ENCODE results near the gene ZMYND15. TPM values are rescaled to one million over a fixed set of nuclear protein-coding genes. Genes with fewer than 3 reads are reported as not detected.
"Not testable (repeated sequence)": the region's sequence is repeated elsewhere in the genome, so short reads cannot be mapped to it uniquely, and the experiment has no call there.

Gene ZMYND15
- total and polyA plus RNA-seq, 2 experiments from 2014 or later = 0.16 to 0.32 TPM

DNA sequence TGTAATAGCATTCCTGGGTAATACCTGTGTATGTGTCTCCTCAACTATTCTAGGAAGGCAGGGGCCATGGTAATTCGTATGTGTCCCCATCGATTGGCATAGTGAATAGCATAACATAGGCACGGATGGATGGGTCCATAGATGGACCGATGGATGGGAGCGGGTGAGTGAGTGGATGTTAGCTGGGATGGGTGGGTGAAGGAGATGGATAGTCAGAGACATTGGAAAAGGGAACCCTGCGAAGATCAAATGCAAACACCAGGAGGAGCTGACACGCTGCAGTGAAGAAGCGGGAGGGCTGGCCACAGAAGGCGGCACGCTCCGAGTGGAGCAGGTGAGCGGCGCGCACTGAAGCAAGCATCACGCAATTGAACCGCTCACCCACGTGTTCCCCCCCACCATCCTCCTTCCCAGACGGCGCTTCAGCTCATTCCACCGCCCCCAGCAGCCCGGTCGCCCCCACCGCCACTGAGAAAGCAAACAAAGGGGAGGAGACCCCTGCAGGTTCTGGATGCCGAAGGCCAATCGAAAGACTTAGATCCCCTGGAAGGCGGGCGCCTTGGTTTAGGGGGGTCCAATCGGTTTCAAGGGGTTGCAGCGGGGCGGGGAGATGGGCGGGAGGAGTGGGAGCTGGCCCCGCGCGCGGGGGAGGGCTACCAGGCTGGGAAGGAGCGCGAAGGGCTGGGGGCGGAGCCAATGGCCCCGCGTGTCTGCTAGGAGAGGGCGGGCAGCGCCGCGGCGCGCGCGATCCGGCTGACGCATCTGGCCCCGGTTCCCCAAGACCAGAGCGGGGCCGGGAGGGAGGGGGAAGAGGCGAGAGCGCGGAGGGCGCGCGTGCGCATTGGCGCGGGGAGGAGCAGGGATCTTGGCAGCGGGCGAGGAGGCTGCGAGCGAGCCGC lies 29.6 kb upstream of the ZMYND15 start, which contains the start of gene ARRB2:
Gene ARRB2 (plus strand): TSS at position 839 of the 899 bp plus-strand sequence. CDS start 90 bp downstream, outside the sequence.
- TF ChIP-seq EZH2 (IDR thresholded peaks at IDR 0.05; ENCODE audit: insufficient read depth, poor library complexity, severe bottlenecking) = no peak
- no peak for TF ChIP-seq EZH2phosphoT487 (IDR thresholded peaks at IDR 0.05; ENCODE audit: insufficient read depth, low read depth)
- no peaks in the 10 kb centered on the region for H3K9me3 ChIP-seq (ENCODE audit: low read depth)
- no peaks in the 10 kb centered on the region for H3K27me3 ChIP-seq (replicated peaks; ENCODE audit: insufficient read depth)
- H3K27ac ChIP-seq = peak within 1 kb of the TSS; percentile 46
- in situ Hi-C loops (cut with MboI) = loop anchor here (10.0 kb wide), 1 partner anchor 185 kb away; the partner anchor contains the start of gene C17orf107
- H3K4me2 ChIP-seq (ENCODE audit: unreplicated experiment) = peak within 1 kb of the TSS; percentile 69
- H3K79me2 ChIP-seq (ENCODE audit: insufficient read depth) = no peaks in the 10 kb centered on the region
- H2AFZ ChIP-seq = peak within 1 kb of the TSS; percentile 86
- H3K4me3 ChIP-seq = peak within 1 kb of the TSS; percentile 80
- H3F3A ChIP-seq (ENCODE audit: insufficient read depth) = no peaks in the 10 kb centered on the region
- H3K36me3 ChIP-seq (ENCODE audit: low read depth) = no peaks in the 10 kb centered on the region
- H3K4me1 ChIP-seq (ENCODE audit: insufficient read depth) = no peaks in the 10 kb centered on the region
- H4K20me1 ChIP-seq (ENCODE audit: insufficient read depth) = no peaks in the 10 kb centered on the region
- WGBS, 2 experiments (ENCODE audit: low coverage in 1 of 2, low lambda C conversion rate in 2 of 2, missing lambda C conversion rate in 2 of 2) = 0% methylated on average over 22 to 60 of the region's 67 CpGs
- peak; percentile 98 for DNase-seq
- H3K9me2 ChIP-seq (ENCODE audit: insufficient read depth) = no peaks in the 10 kb centered on the region
- peak within 1 kb of the TSS; percentile 78 for H3K9ac ChIP-seq

- no peak for TF ChIP-seq EZH2 (IDR thresholded peaks at IDR 0.05; ENCODE audit: insufficient read depth, poor library complexity, severe bottlenecking)
- no peak for TF ChIP-seq EZH2phosphoT487 (IDR thresholded peaks at IDR 0.05; ENCODE audit: insufficient read depth, low read depth)
- Histone ChIP-seq H2AFZ (peak overlapping the region; percentile 86), H3K9ac (peak overlapping the region; percentile 78), H3K79me2 (ENCODE audit: insufficient read depth) (no peaks in the 10 kb centered on the region), H3K9me2 (ENCODE audit: insufficient read depth) (no peaks in the 10 kb centered on the region), H3K4me3 (peak overlapping the region; percentile 80), H3K36me3 (ENCODE audit: low read depth) (no peaks in the 10 kb centered on the region), H3K4me1 (ENCODE audit: insufficient read depth) (no peaks in the 10 kb centered on the region), H3K9me3 (ENCODE audit: low read depth) (no peaks in the 10 kb centered on the region), H3K4me2 (ENCODE audit: unreplicated experiment) (peak overlapping the region; percentile 69), H3F3A (ENCODE audit: insufficient read depth) (no peaks in the 10 kb centered on the region), H3K27ac (peak overlapping the region; percentile 29; the same call in 1 of the 2 replicates), H3K27me3 (replicated peaks; ENCODE audit: insufficient read depth) (no peaks in the 10 kb centered on the region), H4K20me1 (ENCODE audit: insufficient read depth) (no peaks in the 10 kb centered on the region)
- WGBS, 2 experiments (ENCODE audit: low coverage in 1 of 2, low lambda C conversion rate in 2 of 2, missing lambda C conversion rate in 2 of 2) = 14 to 29% methylated on average over 21 to 57 of the region's 57 CpGs
- peak; percentile 21 for DNase-seq
- in situ Hi-C loops (cut with MboI) = loop anchor here (10.0 kb wide), 1 partner anchor 184 kb away; the partner anchor contains the start of gene C17orf107
Measured at GRCh38 chr17:4710693-4711634, 28.7 kb upstream of the ZMYND15 start.

DNA sequence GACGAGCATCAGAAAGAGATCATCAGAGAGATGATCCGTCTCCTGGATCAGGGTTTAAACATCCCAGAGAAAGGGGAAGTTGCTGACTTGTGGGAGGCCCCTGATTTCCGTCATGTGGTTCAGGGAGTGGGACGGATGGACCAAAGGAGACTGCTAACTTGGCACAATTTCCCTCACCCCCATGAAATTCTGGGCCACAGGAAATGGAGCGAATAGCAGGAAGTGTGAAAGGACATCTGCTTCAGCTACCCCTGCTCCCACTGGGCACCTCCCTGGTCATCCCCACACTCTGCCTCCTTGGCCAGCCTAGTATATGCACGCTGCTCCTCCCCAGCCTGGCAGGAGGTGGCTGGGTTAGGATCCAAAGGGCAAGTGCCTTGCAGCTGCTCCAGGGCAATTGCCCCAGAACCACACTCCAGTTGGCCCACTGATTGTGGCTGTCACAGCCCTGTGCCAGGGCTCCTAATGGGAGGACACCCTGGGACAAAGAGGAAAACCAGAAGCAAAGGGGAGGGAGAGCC lies 27.9 kb upstream of the ZMYND15 start:
- no peaks in the 10 kb centered on the region for H3K79me2 ChIP-seq (ENCODE audit: insufficient read depth)
- 71 to 72% methylated on average over 6 of the region's 6 CpGs for WGBS, 2 experiments (ENCODE audit: low coverage in 1 of 2, low lambda C conversion rate in 2 of 2, missing lambda C conversion rate in 2 of 2)
- H3K9ac ChIP-seq = no peak overlapping the region
- no peaks in the 10 kb centered on the region for H3K36me3 ChIP-seq (ENCODE audit: low read depth)
- no peaks in the 10 kb centered on the region for H3K27me3 ChIP-seq (replicated peaks; ENCODE audit: insufficient read depth)
- no peak overlapping the region for H3K4me3 ChIP-seq
- H3K4me1 ChIP-seq (ENCODE audit: insufficient read depth) = no peaks in the 10 kb centered on the region
- H3K27ac ChIP-seq = no peak overlapping the region
- in situ Hi-C loops (cut with MboI) = loop anchor here (10.0 kb wide), 1 partner anchor 183 kb away; the partner anchor contains the start of gene C17orf107
- no peak for DNase-seq
- no peaks in the 10 kb centered on the region for H3K9me3 ChIP-seq (ENCODE audit: low read depth)
- no peaks in the 10 kb centered on the region for H3K9me2 ChIP-seq (ENCODE audit: insufficient read depth)
- H2AFZ ChIP-seq = no peak overlapping the region
- no peak for TF ChIP-seq EZH2phosphoT487 (IDR thresholded peaks at IDR 0.05; ENCODE audit: insufficient read depth, low read depth)
- no peak for TF ChIP-seq EZH2 (IDR thresholded peaks at IDR 0.05; ENCODE audit: insufficient read depth, poor library complexity, severe bottlenecking)
- H4K20me1 ChIP-seq (ENCODE audit: insufficient read depth) = no peaks in the 10 kb centered on the region
- H3K4me2 ChIP-seq (ENCODE audit: unreplicated experiment) = no peak overlapping the region
- no peaks in the 10 kb centered on the region for H3F3A ChIP-seq (ENCODE audit: insufficient read depth)

DNA sequence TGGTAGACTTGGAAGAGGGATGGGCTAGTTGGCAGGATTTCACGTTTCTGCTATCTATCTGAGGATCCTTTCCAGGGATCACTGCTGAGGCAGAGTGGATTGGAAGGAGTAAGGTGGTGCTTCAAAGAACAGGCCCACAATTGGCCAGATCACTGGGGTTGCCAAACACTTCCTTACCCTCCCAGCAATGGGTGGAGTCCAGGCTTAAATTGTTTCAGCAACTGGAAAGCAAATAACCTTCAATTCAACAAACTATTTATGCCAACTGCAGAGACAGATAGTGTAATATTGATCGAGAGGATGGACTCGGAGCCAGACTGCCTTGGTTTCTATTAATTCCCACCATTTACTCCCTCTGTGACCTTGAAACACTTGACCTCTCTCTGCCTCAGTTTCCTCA lies 27.1 kb upstream of the ZMYND15 start:
- 90 to 94% methylated on average over 3 of the region's 3 CpGs for WGBS, 2 experiments (ENCODE audit: low coverage in 1 of 2, low lambda C conversion rate in 2 of 2, missing lambda C conversion rate in 2 of 2)
- H3K9ac ChIP-seq = no peak overlapping the region
- DNase-seq = no peak
- H3K9me2 ChIP-seq (ENCODE audit: insufficient read depth) = no peaks in the 10 kb centered on the region
- no peak for TF ChIP-seq EZH2phosphoT487 (IDR thresholded peaks at IDR 0.05; ENCODE audit: insufficient read depth, low read depth)
- no peak for TF ChIP-seq EZH2 (IDR thresholded peaks at IDR 0.05; ENCODE audit: insufficient read depth, poor library complexity, severe bottlenecking)
- H3F3A ChIP-seq (ENCODE audit: insufficient read depth) = no peaks in the 10 kb centered on the region
- H3K4me3 ChIP-seq = no peak overlapping the region
- no peak overlapping the region for H3K27ac ChIP-seq
- no peaks in the 10 kb centered on the region for H3K27me3 ChIP-seq (replicated peaks; ENCODE audit: insufficient read depth)
- H3K4me1 ChIP-seq (ENCODE audit: insufficient read depth) = no peaks in the 10 kb centered on the region
- no peaks in the 10 kb centered on the region for H3K36me3 ChIP-seq (ENCODE audit: low read depth)
- in situ Hi-C loops (cut with MboI) = loop anchor here (10.0 kb wide), 1 partner anchor 182 kb away; the partner anchor contains the start of gene C17orf107
- no peaks in the 10 kb centered on the region for H4K20me1 ChIP-seq (ENCODE audit: insufficient read depth)
- no peak overlapping the region for H2AFZ ChIP-seq
- no peaks in the 10 kb centered on the region for H3K9me3 ChIP-seq (ENCODE audit: low read depth)
- H3K4me2 ChIP-seq (ENCODE audit: unreplicated experiment) = no peak overlapping the region
- no peaks in the 10 kb centered on the region for H3K79me2 ChIP-seq (ENCODE audit: insufficient read depth)

DNA sequence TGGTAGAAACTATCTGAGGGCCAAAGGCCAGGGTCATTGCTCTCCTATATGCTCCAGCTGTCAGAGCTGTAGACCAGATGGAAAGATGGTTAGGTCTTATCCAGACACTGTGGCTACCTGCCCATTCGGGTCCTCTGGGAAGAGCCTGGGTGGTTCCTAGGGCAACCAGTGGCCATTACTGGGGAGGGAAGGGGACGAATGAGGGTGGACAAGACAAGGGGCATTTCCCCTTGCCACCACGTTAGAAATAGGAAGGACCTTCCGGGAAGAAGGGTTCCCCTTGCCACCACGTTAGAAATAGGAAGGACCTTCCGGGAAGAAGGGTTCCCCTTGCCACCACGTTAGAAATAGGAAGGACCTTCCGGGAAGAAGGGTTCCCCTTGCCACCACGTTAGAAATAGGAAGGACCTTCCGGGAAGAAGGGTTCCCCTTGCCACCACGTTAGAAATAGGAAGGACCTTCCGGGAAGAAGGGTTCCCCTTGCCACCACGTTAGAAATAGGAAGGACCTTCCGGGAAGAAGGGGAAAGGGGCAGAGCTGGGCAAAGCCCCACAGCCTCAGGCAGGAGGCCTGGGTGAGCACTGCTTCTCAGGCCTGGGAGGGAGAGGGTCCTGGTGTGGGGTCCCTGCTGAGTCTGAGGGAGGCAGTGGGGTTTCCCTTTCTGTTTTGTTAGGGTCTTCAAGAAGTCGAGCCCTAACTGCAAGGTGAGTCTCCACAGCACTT lies 25.1 kb upstream of the ZMYND15 start:
- not testable (repeated sequence) for H3K27ac ChIP-seq; H2AFZ ChIP-seq; H3K9me2 ChIP-seq (ENCODE audit: insufficient read depth); DNase-seq; H3F3A ChIP-seq (ENCODE audit: insufficient read depth); H3K9ac ChIP-seq; H3K79me2 ChIP-seq (ENCODE audit: insufficient read depth); H3K4me3 ChIP-seq; H3K4me1 ChIP-seq (ENCODE audit: insufficient read depth); H3K9me3 ChIP-seq (ENCODE audit: low read depth); H3K4me2 ChIP-seq (ENCODE audit: unreplicated experiment); H4K20me1 ChIP-seq (ENCODE audit: insufficient read depth); H3K27me3 ChIP-seq (replicated peaks; ENCODE audit: insufficient read depth); H3K36me3 ChIP-seq (ENCODE audit: low read depth)
- 71 to 72% methylated on average over 6 to 13 of the region's 15 CpGs for WGBS, 2 experiments (ENCODE audit: low coverage in 1 of 2, low lambda C conversion rate in 2 of 2, missing lambda C conversion rate in 2 of 2)
- in situ Hi-C loops (cut with MboI) = loop anchor here (10.0 kb wide), 1 partner anchor 180 kb away; the partner anchor contains the start of gene C17orf107

Data from GM23248 (cell line).